Mucosa of descending colon (tissue), 3 donors: Measurements from ENCODE around the gene UBL5. TPM values are rescaled to one million over a fixed set of nuclear protein-coding genes. Genes with fewer than 3 reads are reported as not detected.
A peak's percentile ranks its signal among the peaks of the same experiment; 100 is the strongest.
"Not testable (repeated sequence)": the region's sequence is repeated elsewhere in the genome, so short reads cannot be mapped to it uniquely, and the experiment has no call there.

ENCODE experiments used
- ATAC-seq: fragments of 200-7000 bp; cut with Tn5 transposase; one replicate; pipeline ENCODE4 v1.9.1; 2020; ENCODE audit warnings: mild to moderate bottlenecking, moderate library complexity
- DNase-seq, 3 donors: peaks; one replicate each; pipeline ENCODE4 v3.0.0-alpha.2; 2020
- H3K36me3 ChIP-seq: fragments of 200-600 bp; one replicate; pipeline ENCODE4 v1.8.0; 2021; ENCODE audit warnings: low read depth, mild to moderate bottlenecking
- H3K4me1 ChIP-seq: fragments of 200-600 bp; one replicate; pipeline ENCODE4 v1.8.0; 2021; ENCODE audit warnings: low read depth, mild to moderate bottlenecking
- H3K4me3 ChIP-seq: fragments of 200-600 bp; one replicate; pipeline ENCODE4 v1.8.0; 2021; ENCODE audit warnings: mild to moderate bottlenecking
- H3K9me3 ChIP-seq: fragments of 200-600 bp; one replicate; pipeline ENCODE4 v1.8.0; 2021; ENCODE audit warnings: mild to moderate bottlenecking
- CTCF ChIP-seq: fragments of 200-600 bp; IDR thresholded peaks from one replicate; pipeline ENCODE4 v1.8.0; 2022; ENCODE audit warnings: antibody characterized with exemption, mild to moderate bottlenecking
- intact Hi-C, 2 donors: fragments of 100-400 bp; cut with DNase I in 1 of 2; cut with micrococcal nuclease in 1 of 2; formaldehyde crosslinking; loops; one replicate each; pipeline versions ENCODE4 v1.11.0 to v1.11.1; 2022; cut with DNase I, micrococcal nuclease
- total RNA-seq, 3 donors: library from RNA; stranded (reverse); fragmentation: NEBNext Ultra II Directional in 2 of 3; extraction: Animal tissue kit (Norgen Biotek cat#: 25700) in 2 of 3; gene quantifications; one replicate each; pipeline versions ENCODE4 v1.2.1 to v1.2.4, GENCODE V29; 2021 to 2023
- donor health status: DM: no; HTN: no; CAD: no; lungs with moderate emphysema.
- donor health status: DM: no; HTN: no; CAD: no.
- donor health status: DM: no; HTN: yes; CAD: no.

UBL5 gene
- total RNA-seq, 3 donors from 2014 or later = 244 to 293 (median 271) TPM

GRCh38 chr19:9819596-9819909, 8.2 kb upstream of the UBL5 start:
- no peak for ATAC-seq
- no peak for DNase-seq
- TF ChIP-seq CTCF = no peak
- Histone ChIP-seq H3K4me1 (peaks cover 15% of the 10 kb centered on the region), H3K9me3 (no peaks in the 10 kb centered on the region), H3K36me3 (no peaks in the 10 kb centered on the region), H3K4me3 (peak overlapping the region; percentile 9)
- intact Hi-C loops = no loop called here

- H3K4me3 ChIP-seq, H3K9me3 ChIP-seq, H3K36me3 ChIP-seq, ATAC-seq, intact Hi-C loops: not testable (repeated sequence)
- peak in 1 of 3 donors; percentile 29 for DNase-seq
- peaks cover 15% of the 10 kb centered on the region for H3K4me1 ChIP-seq
Measured at GRCh38 chr19:9820034-9820433, 7.7 kb upstream of the UBL5 start.

GRCh38 chr19:9823816-9824215, 3.9 kb upstream of the UBL5 start:
- TF ChIP-seq CTCF = no peak
- DNase-seq = no peak
- ATAC-seq = no peak
- Histone ChIP-seq H3K9me3 (no peaks in the 10 kb centered on the region), H3K36me3 (no peaks in the 10 kb centered on the region), H3K4me1 (peaks cover 20% of the 10 kb centered on the region), H3K4me3 (no peak overlapping the region)
- intact Hi-C loops = no loop called here

- Histone ChIP-seq H3K4me1 (peaks cover 20% of the 10 kb centered on the region), H3K36me3 (no peaks in the 10 kb centered on the region), H3K4me3 (peak overlapping the region; percentile 82), H3K9me3 (no peaks in the 10 kb centered on the region)
- ATAC-seq (no peak), DNase-seq (no peak)
- intact Hi-C loops = no loop called here
- no peak for TF ChIP-seq CTCF
Measured at GRCh38 chr19:9828551-9829063, 889 bp downstream of the UBL5 start.

- Histone ChIP-seq H3K4me3 (no peak overlapping the region), H3K9me3 (no peaks in the 10 kb centered on the region), H3K4me1 (peaks cover 8% of the 10 kb centered on the region), H3K36me3 (no peaks in the 10 kb centered on the region)
- DNase-seq (no peak), ATAC-seq (no peak)
- no peak for TF ChIP-seq CTCF
- intact Hi-C loops = no loop called here
Measured at GRCh38 chr19:9834307-9834725, 6.6 kb downstream of the UBL5 start.

GRCh38 chr19:9834726-9835506, 7.2 kb downstream of the UBL5 start, which contains the start of gene PIN1:
Gene PIN1, plus strand, starts transcription at chr19:9835318. Its CDS starts 27 bp downstream, at chr19:9835345.
- intact Hi-C loops = no loop called here
- Histone ChIP-seq H3K4me1 (peaks cover 8% of the 10 kb centered on the region), H3K4me3 (peak within 1 kb of the TSS; percentile 99), H3K9me3 (no peaks in the 10 kb centered on the region), H3K36me3 (no peaks in the 10 kb centered on the region)
- ATAC-seq (peak; percentile 99), DNase-seq (peak; percentile 99 to 100 (median 100))
- TF ChIP-seq CTCF = peak; percentile 88
